Heart right ventricle (tissue), 16 donors: ENCODE data around the gene FCMR. TPM values are rescaled to one million over a fixed set of nuclear protein-coding genes. Genes with fewer than 3 reads are reported as not detected.

Experiments used
- ATAC-seq, 8 donors: fragments of 200-7000 bp; cut with Tn5 transposase; one replicate each; pipeline ENCODE4 v1.9.1; 2020; ENCODE audit warnings: mild to moderate bottlenecking in 8 of 8, moderate library complexity in 8 of 8, moderate number of reproducible peaks in 1 of 8
- DNase-seq, 2 donors: peaks; one replicate each; pipeline ENCODE4 v3.0.0-alpha.2; 2020
- H3K27ac ChIP-seq, 10 donors: fragments of 200-600 bp; sonication (generic) in 2 of 10; one replicate each; pipeline versions ENCODE4 v1.5.0 to v1.8.0; 2020 to 2022; ENCODE audit warnings: mild to moderate bottlenecking in 3 of 10
- H3K27me3 ChIP-seq, 7 donors: fragments of 200-600 bp; one replicate each; pipeline ENCODE4 v1.8.0; 2021 to 2022; ENCODE audit warnings: mild to moderate bottlenecking in 2 of 7
- H3K36me3 ChIP-seq, 9 donors: fragments of 200-600 bp; sonication (generic) in 1 of 9; one replicate each; pipeline versions ENCODE4 v1.5.0 to v1.8.0; 2020 to 2022; ENCODE audit warnings: mild to moderate bottlenecking in 2 of 9
- H3K4me1 ChIP-seq, 9 donors: fragments of 200-600 bp; sonication (generic) in 1 of 9; one replicate each; pipeline versions ENCODE4 v1.5.0 to v1.8.0; 2020 to 2022; ENCODE audit warnings: mild to moderate bottlenecking in 4 of 9
- H3K4me3 ChIP-seq, 10 donors: fragments of 200-600 bp; sonication (generic) in 2 of 10; one replicate each; pipeline versions ENCODE4 v1.5.0 to v1.8.0; 2020 to 2022; ENCODE audit warnings: mild to moderate bottlenecking in 7 of 10, moderate library complexity in 2 of 10
- H3K9me3 ChIP-seq, 11 donors: fragments of 200-600 bp in 10 of 11; sonication (generic) in 2 of 11; one replicate each; pipeline versions ENCODE4 v1.5.0 to v1.8.0; 2013 to 2022; ENCODE audit warnings: mild to moderate bottlenecking in 2 of 11, control low read depth in 1 of 11, moderate library complexity in 1 of 11
- CTCF ChIP-seq, 9 donors: fragments of 200-600 bp; sonication (generic) in 2 of 9; IDR thresholded peaks; one replicate each; pipeline versions ENCODE4 v1.5.0 to v1.8.0; 2021 to 2022; ENCODE audit warnings: antibody characterized with exemption in 9 of 9, mild to moderate bottlenecking in 5 of 9, moderate library complexity in 1 of 9
- WGBS, 2 donors: extraction: QIAGEN DNeasy Blood & Tissue Kit; methylation state at CpG; one replicate each; pipeline ENCODE4 v1.1.7; 2013; ENCODE audit warnings: inconsistent platforms in 1 of 2; 5-methylcytosine and 5-hydroxymethylcytosine counted together
- intact Hi-C, 10 donors: fragments of 100-400 bp; cut with DNase I; formaldehyde crosslinking; loops; one replicate each; pipeline versions ENCODE4 v1.11.1 to v1.14.2; 2022
- polyA plus RNA-seq, 2 donors: library from polyadenylated mRNA; stranded (reverse); fragments of 200-250 nt; gene quantifications; one replicate each; pipeline ENCODE4 v1.2.3, GENCODE V29; 2013
- total RNA-seq, 10 donors: library from RNA; stranded (reverse); fragmentation: NEBNext Ultra II Directional in 3 of 10; extraction: Animal tissue kit (Norgen Biotek cat#: 25700) in 3 of 10; gene quantifications; one replicate each; pipeline versions ENCODE4 v1.2.1 to v1.2.4, GENCODE V29; 2021 to 2023
- donor health status: Arrhythmogenic right ventricular cardiomyopathy.
- donor health status: ischemic (EF 13 %, LVEDD 7.1; RV severe dilation, severe dysfunction).
- donor health status: healthy with polysubstance abuse.
- donor health status: DM: no; HTN: yes; CAD: no.
- donor health status: DM: no; HTN: no; CAD: no.
- donor health status: ischemic (EF 25% LVEDD 6.9; RV normal size, moderate dysfunction).
- donor health status: ischemic (EF 25% LVEDD 5.7; RV mildly dilated, moderate dysfunction).
- donor health status: healthy.
- donor health status: DM: yes; HTN: yes; CAD: no.
- donor health status: Ischemic cardiomyopathy.
- donor health status: ischemic (EF 35%, LVEDD 5.7; RV mildly dilated, moderate dysfunction).
- donor health status: nonischemic (EF 11% LVEDD 7.7; RV severe dilation, severe dysfunction).
- donor health status: DM: yes; HTN: yes; CAD: no.
- donor health status: PGD.
- donor health status: ischemic (EF 29% LVEDD 5.4; RV normal size, mild dysfunction).
- donor health status: nonischemic (EF 23%, LVEDD 6.1; RV moderate dilation, normal function).

The FCMR gene
- total and polyA plus RNA-seq, 12 donors, result 0.37 to 13.4 (median 3.5) TPM

GRCh38 chr1:206915030-206915735, 6.6 kb downstream of the FCMR start:
- WGBS, 2 donors, result 88% methylated on average over 15 of the region's 15 CpGs

GRCh38 chr1:206913766-206914537, 7.8 kb downstream of the FCMR start:
- 84 to 89% methylated on average over 12 of the region's 12 CpGs for WGBS, 2 donors
- Histone ChIP-seq H3K27ac (no peak overlapping the region), H3K36me3 (no peaks in the 10 kb centered on the region), H3K27me3 (peaks cover 0 to 26% (median 11%) of the 10 kb centered on the region in 7 donors), H3K4me1 (peaks cover 4 to 26% (median 6%) of the 10 kb centered on the region in 9 donors), H3K9me3 (no peaks in the 10 kb centered on the region), H3K4me3 (no peak overlapping the region)
- no peak for ATAC-seq
- TF ChIP-seq CTCF (IDR thresholded peaks at IDR 0.05), result no peak
- intact Hi-C loops, result loop anchor here (2.0 to 10.0 kb wide), 18 partner anchors 47 to 429 kb away; partner anchors contain the start of genes IL20 (in 3 of the 10) and DYRK3 (in 1 of the 10)
- DNase-seq, result no peak

More at GRCh38 chr1:206915030-206915735, 6.6 kb downstream of the FCMR start:
- H3K27ac ChIP-seq, result no peak overlapping the region
- H3K9me3 ChIP-seq, result no peaks in the 10 kb centered on the region
- H3K4me1 ChIP-seq, result peaks cover 0 to 13% (median 0%) of the 10 kb centered on the region in 9 donors
- no peak for ATAC-seq
- TF ChIP-seq CTCF (IDR thresholded peaks at IDR 0.05), result no peak
- H3K36me3 ChIP-seq, result no peaks in the 10 kb centered on the region
- intact Hi-C loops, result loop anchor here in 6 of 10 donors (5.0 to 10.0 kb wide), 6 partner anchors 103 to 430 kb away; no protein-coding TSS in a partner anchor
- peaks cover 0 to 14% (median 3%) of the 10 kb centered on the region in 7 donors for H3K27me3 ChIP-seq
- no peak for DNase-seq
- H3K4me3 ChIP-seq, result no peak overlapping the region

- no peaks in the 10 kb centered on the region for H3K36me3 ChIP-seq
- no peak overlapping the region for H3K27ac ChIP-seq
- TF ChIP-seq CTCF (IDR thresholded peaks at IDR 0.05), result peak; percentile 68 to 91 (median 85)
- H3K27me3 ChIP-seq, result peaks cover 0 to 32% (median 15%) of the 10 kb centered on the region in 7 donors
- peak; percentile 28 to 82 (median 66) for ATAC-seq
- WGBS, 2 donors, result 21 to 22% methylated on average over 7 of the region's 7 CpGs
- intact Hi-C loops, result loop anchor here (1.0 to 10.0 kb wide), 19 partner anchors 45 to 428 kb away; partner anchors contain the start of genes IL20 (in 3 of the 10) and DYRK3 (in 1 of the 10)
- no peak overlapping the region for H3K4me3 ChIP-seq
- H3K9me3 ChIP-seq, result no peaks in the 10 kb centered on the region
- peaks cover 4 to 29% (median 6%) of the 10 kb centered on the region in 9 donors for H3K4me1 ChIP-seq
- DNase-seq, result peak in 1 of 2 donors; percentile 76
Measured at GRCh38 chr1:206912445-206913095, 9.2 kb downstream of the FCMR start.
